GM23338 (cell line): Measurements from ENCODE around the gene AREL1. TPM values are rescaled to one million over a fixed set of nuclear protein-coding genes. Genes with fewer than 3 reads are reported as not detected.

Experiments used
- ATAC-seq: fragments of 200-7000 bp; cut with Tn5 transposase; 3 replicates; pipeline ENCODE4 v1.9.1; 2020
- DNase-seq: peaks from one replicate; pipeline ENCODE4 v3.0.0-alpha.2; 2015; ENCODE audit warnings: low spot score
- H2AFZ ChIP-seq: fragments of 200-600 bp; sonication (generic); 2 replicates; pipeline ENCODE4 v1.8.0; 2016; ENCODE audit warnings: antibody characterized with exemption, mild to moderate bottlenecking, moderate library complexity
- H3F3A ChIP-seq: fragments of 200-600 bp; sonication (generic); replicated peaks from 2 replicates; pipeline ENCODE4 v1.8.0; 2017; ENCODE audit warnings: antibody characterized with exemption, mixed run types, low read depth
- H3K27ac ChIP-seq: fragments of 200-600 bp; sonication (generic); 2 replicates; pipeline ENCODE4 v1.6.1; 2016; ENCODE audit warnings: low read depth
- H3K27me3 ChIP-seq: fragments of 200-600 bp; sonication (generic); 2 replicates; pipeline ENCODE4 v1.8.0; 2016; ENCODE audit warnings: mild to moderate bottlenecking, mixed run types, moderate library complexity; ENCODE audit not compliant: insufficient read depth
- H3K36me3 ChIP-seq: fragments of 200-600 bp; sonication (generic); 2 replicates; pipeline ENCODE4 v1.8.0; 2016; ENCODE audit warnings: mild to moderate bottlenecking; ENCODE audit not compliant: insufficient read depth
- H3K4me1 ChIP-seq: fragments of 200-600 bp; sonication (generic); 2 replicates; pipeline ENCODE4 v1.8.0; 2016; ENCODE audit warnings: mild to moderate bottlenecking, moderate library complexity; ENCODE audit not compliant: insufficient read depth
- H3K4me2 ChIP-seq: fragments of 200-600 bp; sonication (generic); 2 replicates; pipeline ENCODE4 v1.7.1; 2017; ENCODE audit warnings: mixed run types
- H3K4me3 ChIP-seq: fragments of 200-600 bp; sonication (generic); 2 replicates; pipeline ENCODE4 v1.6.1; 2016; ENCODE audit warnings: mixed run types
- H3K79me2 ChIP-seq: fragments of 200-600 bp; sonication (generic); replicated peaks from 2 replicates; pipeline ENCODE4 v1.8.0; 2017; ENCODE audit warnings: mild to moderate bottlenecking; ENCODE audit not compliant: insufficient read depth
- H3K9me2 ChIP-seq: fragments of 200-600 bp; sonication (generic); 2 replicates; pipeline ENCODE4 v1.8.0; 2017; ENCODE audit not compliant: insufficient read depth
- H4K20me1 ChIP-seq: fragments of 200-600 bp; sonication (generic); replicated peaks from 2 replicates; pipeline ENCODE4 v1.8.0; 2017; ENCODE audit warnings: mild to moderate bottlenecking; ENCODE audit not compliant: insufficient read depth
- H3K27ac Mint-ChIP-seq: 2 replicates; pipeline ENCODE4 v1.8.0; 2020; ENCODE audit warnings: inconsistent platforms, mild to moderate bottlenecking, moderate library complexity, mixed read lengths
- H3K27me3 Mint-ChIP-seq: 3 replicates; pipeline ENCODE4 v1.8.0; 2022; ENCODE audit warnings: low read depth, mild to moderate bottlenecking, moderate library complexity, mixed read lengths, inconsistent platforms; ENCODE audit not compliant: insufficient read depth, poor library complexity
- H3K36me3 Mint-ChIP-seq: 3 replicates; pipeline ENCODE4 v1.8.0; 2021; ENCODE audit warnings: low read depth, mild to moderate bottlenecking, inconsistent platforms, moderate library complexity, mixed read lengths
- H3K4me1 Mint-ChIP-seq: 3 replicates; pipeline ENCODE4 v1.8.0; 2020; ENCODE audit warnings: mild to moderate bottlenecking, inconsistent platforms, mixed read lengths
- H3K4me3 Mint-ChIP-seq: 3 replicates; pipeline ENCODE4 v1.8.0; 2021; ENCODE audit warnings: moderate library complexity, mild to moderate bottlenecking, inconsistent platforms, mixed read lengths
- H3K9me3 Mint-ChIP-seq: 3 replicates; pipeline ENCODE4 v1.8.0; 2020; ENCODE audit warnings: moderate library complexity, mild to moderate bottlenecking, inconsistent platforms, mixed read lengths
- CREB1 ChIP-seq: fragments of 250-450 bp; sonication (Bioruptor Pico); IDR thresholded peaks from 2 replicates; pipeline ENCODE4 v1.5.0; 2020; ENCODE audit warnings: low read depth, mild to moderate bottlenecking, moderate library complexity
- CTCF ChIP-seq, 2 experiments: fragments of 200-600 bp in 1 of 2; sonication (generic) in 1 of 2; conservative IDR thresholded peaks; 2 replicates each; pipeline versions ENCODE4 v1.5.1 to v1.6.1; 2016 to 2017; ENCODE audit warnings: antibody characterized with exemption in 2 of 2, low read depth in 2 of 2, mild to moderate bottlenecking in 2 of 2, moderate library complexity in 1 of 2
- ETS1 ChIP-seq: IDR thresholded peaks from 2 replicates; pipeline ENCODE4 v1.6.1; 2016; ENCODE audit warnings: antibody characterized with exemption
- EZH2 ChIP-seq: fragments of 200-600 bp; sonication (generic); IDR thresholded peaks from one replicate; pipeline ENCODE4 v1.8.0; 2017; ENCODE audit warnings: antibody characterized with exemption, mild to moderate bottlenecking, low read depth; ENCODE audit not compliant: unreplicated experiment
- EZH2phosphoT487 ChIP-seq: fragments of 200-600 bp; sonication (generic); IDR thresholded peaks from one replicate; pipeline ENCODE4 v1.8.1; 2018; ENCODE audit warnings: antibody characterized with exemption; ENCODE audit not compliant: unreplicated experiment
- JUNB ChIP-seq: IDR thresholded peaks from one replicate; pipeline ENCODE4 v1.6.1; 2016; ENCODE audit warnings: antibody characterized with exemption; ENCODE audit not compliant: unreplicated experiment
- NANOG ChIP-seq: IDR thresholded peaks from 2 replicates; pipeline ENCODE4 v1.6.1; 2016; ENCODE audit warnings: antibody characterized with exemption, borderline replicate concordance
- REST ChIP-seq: IDR thresholded peaks from one replicate; pipeline ENCODE4 v1.6.1; 2018; ENCODE audit warnings: antibody characterized with exemption; ENCODE audit not compliant: unreplicated experiment
- STAT1 ChIP-seq: IDR thresholded peaks from one replicate; pipeline ENCODE4 v1.6.1; 2016; ENCODE audit warnings: antibody characterized with exemption; ENCODE audit not compliant: unreplicated experiment
- ZNF114 ChIP-seq: fragments of 250-450 bp; sonication (Bioruptor Pico); IDR thresholded peaks from 2 replicates; pipeline ENCODE4 v1.5.0; 2020; ENCODE audit warnings: mild to moderate bottlenecking, moderate library complexity
- polyA plus RNA-seq: library from polyadenylated mRNA; unstranded; fragments of >200 nt; fragmentation: Nextera tagmentation; extraction: Ambion mirVana; gene quantifications from 2 replicates; pipeline ENCODE4 v1.2.1, GENCODE V29; 2016
- total RNA-seq: library from RNA; depleted of rRNA; stranded (reverse); fragments of >200 nt; shearing (Covaris generic); gene quantifications from 2 replicates; pipeline ENCODE4 v1.2.3, GENCODE V29; 2014

AREL1 gene
- total and polyA plus RNA-seq, 2 experiments from 2014 or later: 7.5 to 23.6 TPM

- H3K9me2 ChIP-seq: no peaks in the 10 kb centered on the region
- peaks cover 45% of the 10 kb centered on the region for H3K79me2 ChIP-seq
- H3K27me3 Mint-ChIP-seq: no peaks in the 10 kb centered on the region
- ATAC-seq (no peak), DNase-seq (no peak)
- no peaks in the 10 kb centered on the region for H3K27me3 ChIP-seq
- H3K9me3 Mint-ChIP-seq: no peaks in the 10 kb centered on the region
- no peak overlapping the region for H3K27ac Mint-ChIP-seq
- no peak overlapping the region for H3K4me3 ChIP-seq
- H3K27ac ChIP-seq: no peak overlapping the region
- no peaks in the 10 kb centered on the region for H3K4me1 ChIP-seq
- no peak overlapping the region for H3K4me3 Mint-ChIP-seq
- no peak for TF ChIP-seq ZNF114 (CRISPR knock-in tag)
- no peak for TF ChIP-seq EZH2
- no peak for TF ChIP-seq ETS1
- no peak for TF ChIP-seq CTCF (conservative IDR thresholded peaks at IDR 0.05; ENCODE audit: low read depth in 2 of 2)
- TF ChIP-seq CREB1 (CRISPR knock-in tag): no peak
- peaks cover 20% of the 10 kb centered on the region; the same call in 2 of the 3 replicates for H3K36me3 Mint-ChIP-seq
- H2AFZ ChIP-seq: no peak overlapping the region
- no peaks in the 10 kb centered on the region for H3K4me1 Mint-ChIP-seq
- H4K20me1 ChIP-seq: no peaks in the 10 kb centered on the region; the same call in none of the 2 replicates
- no peak overlapping the region for H3K4me2 ChIP-seq
- H3K36me3 ChIP-seq: no peaks in the 10 kb centered on the region; the same call in 1 of the 2 replicates
- no peaks in the 10 kb centered on the region for H3F3A ChIP-seq
Measured at GRCh38 chr14:74693191-74693590, 19.7 kb downstream of the AREL1 start.

- Histone ChIP-seq H3K27me3 (no peaks in the 10 kb centered on the region), H3K9me2 (no peaks in the 10 kb centered on the region), H3K27ac (no peak overlapping the region), H3K79me2 (peaks cover 41% of the 10 kb centered on the region), H3F3A (no peaks in the 10 kb centered on the region), H3K36me3 (no peaks in the 10 kb centered on the region; the same call in 1 of the 2 replicates), H3K4me1 (0 out of 2 replicates have a peak, but pooled peaks cover 4% of the 10 kb centered on the region), H4K20me1 (no peaks in the 10 kb centered on the region; the same call in none of the 2 replicates), H3K4me3 (no peak overlapping the region), H3K4me2 (no peak overlapping the region), H2AFZ (no peak overlapping the region)
- ATAC-seq (no peak), DNase-seq (no peak)
- Mint-ChIP-seq H3K9me3 (no peaks in the 10 kb centered on the region), H3K4me1 (peaks cover 3% of the 10 kb centered on the region; the same call in 1 of the 3 replicates), H3K27me3 (no peaks in the 10 kb centered on the region), H3K4me3 (no peak overlapping the region), H3K27ac (no peak overlapping the region), H3K36me3 (peaks cover 20% of the 10 kb centered on the region; the same call in 2 of the 3 replicates)
- no peak for TF ChIP-seq NANOG
- no peak for TF ChIP-seq CTCF (conservative IDR thresholded peaks at IDR 0.05; ENCODE audit: low read depth in 2 of 2)
- no peak for TF ChIP-seq REST
- no peak for TF ChIP-seq EZH2phosphoT487
- no peak for TF ChIP-seq STAT1
- no peak for TF ChIP-seq JUNB
Measured at GRCh38 chr14:74691456-74691855, 21.4 kb downstream of the AREL1 start.
